ENCODE data around the gene BBS1.

BBS1 gene

GRCh38 chr11:66510990-66511339 is 530 bp downstream of the BBS1 start:
- no peak for TF ChIP-seq CTCF (conservative IDR thresholded peaks at IDR 0.05; ENCODE audit: control insufficient read depth, insufficient read depth, low read depth, low read length)
- peak overlapping the region; percentile 99 for H3K4me3 ChIP-seq (ENCODE audit: control insufficient read depth, low read depth, low read length)
- no peak for DNase-seq (ENCODE audit: low read depth)

GRCh38 chr11:66523611-66524010 is 13.2 kb downstream of the BBS1 start:
- no peak for TF ChIP-seq CTCF (conservative IDR thresholded peaks at IDR 0.05; ENCODE audit: control insufficient read depth, insufficient read depth, low read depth, low read length)

GRCh38 chr11:66524304-66525040 is 14.0 kb downstream of the BBS1 start:
- no peak for TF ChIP-seq CTCF (conservative IDR thresholded peaks at IDR 0.05; ENCODE audit: control insufficient read depth, insufficient read depth, low read depth, low read length)
- DNase-seq (ENCODE audit: low read depth): no peak
- H3K4me3 ChIP-seq (ENCODE audit: control insufficient read depth, low read depth, low read length): no peak overlapping the region

More at GRCh38 chr11:66523611-66524010, 13.2 kb downstream of the BBS1 start:
- H3K4me3 ChIP-seq (ENCODE audit: control insufficient read depth, low read depth, low read length): no peak overlapping the region
- DNase-seq (ENCODE audit: low read depth): no peak

GRCh38 chr11:66529069-66529468 is 18.6 kb downstream of the BBS1 start:
- no peak overlapping the region for H3K4me3 ChIP-seq (ENCODE audit: control insufficient read depth, low read depth, low read length)
- no peak for TF ChIP-seq CTCF (conservative IDR thresholded peaks at IDR 0.05; ENCODE audit: control insufficient read depth, insufficient read depth, low read depth, low read length)
- no peak for DNase-seq (ENCODE audit: low read depth)

- H3K4me3 ChIP-seq (ENCODE audit: control insufficient read depth, low read depth, low read length): no peak overlapping the region
- no peak for DNase-seq (ENCODE audit: low read depth)
- TF ChIP-seq CTCF (conservative IDR thresholded peaks at IDR 0.05; ENCODE audit: control insufficient read depth, insufficient read depth, low read depth, low read length): no peak
These were observed 19.2 kb downstream of the BBS1 start for GRCh38 chr11:66529655-66530054.

GRCh38 chr11:66530927-66531709 is 20.7 kb downstream of the BBS1 start:
- no peak for TF ChIP-seq CTCF (conservative IDR thresholded peaks at IDR 0.05; ENCODE audit: control insufficient read depth, insufficient read depth, low read depth, low read length)
- no peak overlapping the region for H3K4me3 ChIP-seq (ENCODE audit: control insufficient read depth, low read depth, low read length)
- no peak for DNase-seq (ENCODE audit: low read depth)
